ENCODE results near the gene PTGER3. TPM values are rescaled to one million over a fixed set of nuclear protein-coding genes. Genes with fewer than 3 reads are reported as not detected.
"Not testable (repeated sequence)": the region's sequence is repeated elsewhere in the genome, so short reads cannot be mapped to it uniquely, and the experiment has no call there.

Gene PTGER3
- total and polyA plus RNA-seq, 2 experiments from 2014 or later, result 2.6 to 4.4 TPM

- H3K9me3 ChIP-seq (ENCODE audit: low read depth), result no peaks in the 10 kb centered on the region
- H3K27ac ChIP-seq, result no peak overlapping the region
- H3K4me1 ChIP-seq (ENCODE audit: low read depth), result peaks cover 8% of the 10 kb centered on the region
- DNase-seq (ENCODE audit: low read depth in 1 of 2, low spot score in 1 of 2), result no peak
- no peaks in the 10 kb centered on the region for H3K36me3 ChIP-seq
- no peak for TF ChIP-seq CTCF (IDR thresholded peaks at IDR 0.05; ENCODE audit: low read depth, low read length)
- no peaks in the 10 kb centered on the region for H3K27me3 ChIP-seq
- no peak overlapping the region for H3K4me3 ChIP-seq
Measured at GRCh38 chr1:70992521-70992920, 55.1 kb downstream of the PTGER3 start.

- DNase-seq (ENCODE audit: low read depth in 1 of 2, low spot score in 1 of 2), result no peak
- H3K27me3 ChIP-seq, result no peaks in the 10 kb centered on the region
- H3K9me3 ChIP-seq (ENCODE audit: low read depth), result no peaks in the 10 kb centered on the region
- peaks cover 8% of the 10 kb centered on the region for H3K4me1 ChIP-seq (ENCODE audit: low read depth)
- no peak overlapping the region for H3K27ac ChIP-seq
- TF ChIP-seq CTCF (IDR thresholded peaks at IDR 0.05; ENCODE audit: low read depth, low read length), result no peak
- H3K4me3 ChIP-seq, result no peak overlapping the region
- H3K36me3 ChIP-seq, result no peaks in the 10 kb centered on the region
Measured at GRCh38 chr1:70990469-70991253, 57.0 kb downstream of the PTGER3 start.

DNA sequence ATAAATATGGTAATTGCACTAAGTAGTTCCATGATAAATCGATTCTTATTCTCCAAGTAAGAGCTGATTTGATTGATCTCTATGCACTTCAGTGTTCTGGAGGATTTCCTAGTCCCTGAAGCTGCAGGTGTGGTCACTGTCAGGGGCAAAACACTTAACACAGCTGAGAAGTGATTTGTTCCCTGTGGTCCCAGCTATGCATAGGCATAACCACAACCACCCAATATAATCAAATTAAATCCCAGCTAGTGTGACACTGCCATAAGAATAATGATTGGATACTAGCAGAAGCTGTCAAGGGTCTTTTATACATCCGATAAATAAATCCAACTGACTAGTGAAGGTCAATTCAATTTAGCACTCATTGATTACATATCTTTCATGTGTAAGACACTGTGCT is 60.1 kb downstream of the PTGER3 start:
- no peak overlapping the region for H3K4me3 ChIP-seq
- H3K4me1 ChIP-seq (ENCODE audit: low read depth), result no peaks in the 10 kb centered on the region
- no peaks in the 10 kb centered on the region for H3K27me3 ChIP-seq
- no peak overlapping the region for H3K27ac ChIP-seq
- no peak for DNase-seq (ENCODE audit: low read depth in 1 of 2, low spot score in 1 of 2)
- no peak for TF ChIP-seq CTCF (IDR thresholded peaks at IDR 0.05; ENCODE audit: low read depth, low read length)
- no peaks in the 10 kb centered on the region for H3K36me3 ChIP-seq
- H3K9me3 ChIP-seq (ENCODE audit: low read depth), result no peaks in the 10 kb centered on the region

- peak overlapping the region; percentile 5 for H3K27ac ChIP-seq
- not testable (repeated sequence) for H3K9me3 ChIP-seq (ENCODE audit: low read depth); H3K4me3 ChIP-seq; H3K4me1 ChIP-seq (ENCODE audit: low read depth); H3K36me3 ChIP-seq; DNase-seq (ENCODE audit: low read depth in 1 of 2, low spot score in 1 of 2); H3K27me3 ChIP-seq
Measured at GRCh38 chr1:70985776-70986225, 61.8 kb downstream of the PTGER3 start.

- not testable (repeated sequence) for H3K9me3 ChIP-seq (ENCODE audit: low read depth); H3K27me3 ChIP-seq; H3K4me1 ChIP-seq (ENCODE audit: low read depth); H3K36me3 ChIP-seq; DNase-seq (ENCODE audit: low read depth in 1 of 2, low spot score in 1 of 2); H3K4me3 ChIP-seq
- H3K27ac ChIP-seq, result peak overlapping the region; percentile 5
Measured at GRCh38 chr1:70985278-70985677, 62.3 kb downstream of the PTGER3 start.

DNA sequence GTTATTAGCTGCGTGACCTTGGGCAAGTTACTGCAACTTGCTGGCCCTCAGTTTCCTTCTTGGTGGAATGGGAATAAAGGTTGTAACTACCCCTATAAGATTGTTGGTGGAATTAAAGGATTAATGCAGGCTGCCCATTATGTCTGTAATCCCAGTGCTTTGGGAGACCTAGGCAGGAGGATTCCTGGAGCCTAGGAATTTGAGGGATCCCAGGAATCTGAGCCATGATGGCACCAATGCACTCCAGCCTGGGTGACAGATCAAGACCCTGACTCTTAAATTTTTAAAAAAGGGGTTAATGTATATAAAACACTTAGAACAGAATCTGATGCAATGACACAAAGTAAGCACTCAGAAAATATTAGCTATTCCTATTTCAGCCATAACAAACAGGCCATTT is 67.3 kb downstream of the PTGER3 start:
- no peak for TF ChIP-seq CTCF (IDR thresholded peaks at IDR 0.05; ENCODE audit: low read depth, low read length)
- DNase-seq (ENCODE audit: low read depth in 1 of 2, low spot score in 1 of 2), result no peak

More for the DNA sequence above, 67.3 kb downstream of the PTGER3 start:
- Histone ChIP-seq H3K27me3 (peaks cover 5% of the 10 kb centered on the region), H3K9me3 (ENCODE audit: low read depth) (no peaks in the 10 kb centered on the region), H3K27ac (no peak overlapping the region), H3K36me3 (no peaks in the 10 kb centered on the region), H3K4me3 (no peak overlapping the region), H3K4me1 (ENCODE audit: low read depth) (no peaks in the 10 kb centered on the region)

All from cardiac muscle cell (in vitro differentiated cells and primary cell).